Lower leg skin (tissue), 4 donors: Measurements from ENCODE around the gene NFIB. TPM values are rescaled to one million over a fixed set of nuclear protein-coding genes. Genes with fewer than 3 reads are reported as not detected.

Experiments
- DNase-seq, 2 donors: peaks; one replicate each; pipeline ENCODE4 v3.0.0-alpha.2; 2019; ENCODE audit warnings: low spot score in 2 of 2
- H3K4me3 ChIP-seq: fragments of 200-600 bp; sonication (generic); 2 replicates; pipeline ENCODE4 v1.5.1; 2017; ENCODE audit warnings: mild to moderate bottlenecking, low read depth; ENCODE audit not compliant: poor library complexity, severe bottlenecking
- CTCF ChIP-seq, 3 donors: fragments of 450-650 bp; IDR thresholded peaks; one replicate each; pipeline ENCODE4 v1.5.1; 2016; ENCODE audit warnings: antibody characterized with exemption in 3 of 3, mild to moderate bottlenecking in 3 of 3, moderate library complexity in 2 of 3
- POLR2A ChIP-seq, 2 donors: fragments of 450-650 bp; IDR thresholded peaks; one replicate each; pipeline ENCODE4 v1.6.1; 2016 to 2017; ENCODE audit warnings: antibody characterized with exemption in 2 of 2, mild to moderate bottlenecking in 1 of 2, moderate library complexity in 1 of 2
- WGBS, 2 donors: methylation state at CpG; one replicate each; pipeline ENCODE4 v1.1.5; 2018; 5-methylcytosine and 5-hydroxymethylcytosine counted together
- intact Hi-C: fragments of 100-400 bp; cut with DNase I; formaldehyde crosslinking; loops from one replicate; pipeline ENCODE4 v1.15.0; 2023; ENCODE audit warnings: low total_unique reads
- total RNA-seq, 4 donors: library from RNA; depleted of rRNA; stranded (reverse); fragments of >200 nt; gene quantifications; one replicate each; pipeline ENCODE4 v1.1.0, GENCODE V29; 2016

Gene NFIB
- total RNA-seq, 4 donors from 2014 or later: 68.2 to 145 (median 78.6) TPM

DNA sequence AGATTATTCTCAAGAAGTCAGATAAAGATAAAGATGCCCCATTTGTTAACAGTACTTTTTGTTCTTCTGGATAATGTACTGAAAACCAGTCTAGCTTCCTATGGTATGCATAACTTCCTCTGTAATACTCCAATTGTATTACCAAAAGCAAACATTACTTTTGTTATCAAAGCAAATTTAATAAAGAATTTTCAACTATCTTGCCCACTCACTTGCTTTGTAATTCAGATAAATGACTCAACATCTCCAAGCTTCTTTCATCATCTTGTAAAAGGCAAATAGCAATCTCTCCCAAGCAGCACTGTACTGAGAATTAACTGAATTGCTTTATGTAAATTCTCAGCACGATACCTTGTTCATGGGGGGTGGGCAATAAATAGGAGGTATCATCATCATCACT is 98.3 kb downstream of the NFIB start:
- WGBS, 2 donors: 75 to 83% methylated on average over 1 of the region's 1 CpG
- DNase-seq: no peak
- no peak overlapping the region for H3K4me3 ChIP-seq
- TF ChIP-seq POLR2A (IDR thresholded peaks at IDR 0.05) (no peak), CTCF (IDR thresholded peaks at IDR 0.05) (no peak)
- intact Hi-C loops: no loop called here

GRCh38 chr9:14214693-14215092 is 99.2 kb downstream of the NFIB start:
- no peak for DNase-seq
- H3K4me3 ChIP-seq: no peak overlapping the region
- WGBS, 2 donors: 48 to 50% methylated on average over 2 of the region's 2 CpGs
- intact Hi-C loops: no loop called here
- no peak for TF ChIP-seq CTCF (IDR thresholded peaks at IDR 0.05)
- no peak for TF ChIP-seq POLR2A (IDR thresholded peaks at IDR 0.05)

GRCh38 chr9:14214065-14214684 is 99.8 kb downstream of the NFIB start:
- intact Hi-C loops: no loop called here
- H3K4me3 ChIP-seq: no peak overlapping the region
- DNase-seq: no peak
- 68 to 82% methylated on average over 3 of the region's 3 CpGs for WGBS, 2 donors
- no peak for TF ChIP-seq CTCF (IDR thresholded peaks at IDR 0.05)
- TF ChIP-seq POLR2A (IDR thresholded peaks at IDR 0.05): no peak

DNA sequence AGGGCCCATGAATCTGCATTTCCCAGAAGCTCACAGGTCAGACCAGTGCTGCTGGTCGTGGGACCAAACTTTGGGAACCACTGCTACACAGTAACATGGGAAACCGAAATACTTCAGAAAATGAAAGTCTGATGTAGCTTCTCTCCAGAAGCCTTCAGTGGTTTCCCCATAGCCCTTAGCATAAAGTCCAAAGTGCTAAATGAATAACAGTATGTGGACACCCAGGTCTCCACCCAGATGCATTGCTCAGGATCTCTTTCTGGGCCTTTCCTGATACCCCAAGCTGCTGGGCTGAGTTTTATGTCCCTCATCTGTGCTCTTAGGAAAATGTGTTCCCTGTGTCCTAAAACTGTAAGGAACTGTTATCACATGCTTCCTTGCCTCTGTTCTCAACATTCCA is 100.4 kb downstream of the NFIB start:
- 72 to 84% methylated on average over 2 of the region's 2 CpGs for WGBS, 2 donors
- TF ChIP-seq POLR2A (IDR thresholded peaks at IDR 0.05) (no peak), CTCF (IDR thresholded peaks at IDR 0.05) (no peak)
- no peak overlapping the region for H3K4me3 ChIP-seq
- intact Hi-C loops: no loop called here
- DNase-seq: no peak

DNA sequence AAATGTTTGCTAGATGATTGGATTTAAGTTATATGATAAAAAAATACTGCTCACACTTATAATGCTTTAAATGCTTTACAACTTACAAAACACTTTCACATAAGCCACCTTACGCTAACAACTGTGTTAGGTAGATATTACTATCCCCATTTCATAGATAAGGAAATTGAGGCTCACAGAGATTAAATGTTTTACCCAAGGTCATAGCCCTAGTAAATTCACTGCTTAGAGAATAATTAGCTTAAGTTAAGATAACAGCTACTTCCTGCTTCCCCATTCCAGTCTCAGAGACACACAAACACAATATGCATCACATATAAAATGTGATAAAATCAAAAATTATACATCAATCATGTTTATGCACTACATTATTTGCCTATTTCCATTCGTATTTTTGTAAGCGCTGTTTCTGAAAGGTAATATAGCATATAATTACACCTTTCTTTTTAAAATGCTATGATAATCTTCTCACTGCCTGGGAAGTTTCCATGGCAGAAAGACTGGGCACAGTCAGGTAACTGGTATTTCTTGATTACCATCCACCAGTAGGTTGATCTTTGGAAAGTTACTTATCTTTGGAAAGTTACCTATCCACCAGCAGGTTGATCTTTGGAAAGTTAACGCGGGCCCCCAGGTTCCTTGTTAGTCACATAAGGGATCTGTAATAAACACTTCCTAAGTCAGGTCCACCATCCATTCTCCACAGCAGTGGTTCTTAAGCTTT is 101.1 kb downstream of the NFIB start:
- H3K4me3 ChIP-seq: no peak overlapping the region
- no peak for DNase-seq
- 55 to 64% methylated on average over 5 of the region's 5 CpGs for WGBS, 2 donors
- no peak for TF ChIP-seq CTCF (IDR thresholded peaks at IDR 0.05)
- no peak for TF ChIP-seq POLR2A (IDR thresholded peaks at IDR 0.05)
- intact Hi-C loops: no loop called here
